ENCODE measurements around the gene GNAS-AS1.

The GNAS-AS1 gene

GRCh38 chr20:58883241-58883691, 32.6 kb upstream of the GNAS-AS1 start:
- H3K4me1 ChIP-seq (ENCODE audit: control insufficient read depth, insufficient read depth, low read length): peaks cover 3% of the 10 kb centered on the region

GRCh38 chr20:58882704-58883089, 32.0 kb upstream of the GNAS-AS1 start:
- Histone ChIP-seq H3K27me3 (replicated peaks; ENCODE audit: control insufficient read depth, insufficient read depth, low read length) (no peaks in the 10 kb centered on the region), H3K4me3 (ENCODE audit: low read length) (no peak overlapping the region), H3K36me3 (ENCODE audit: control insufficient read depth, insufficient read depth, low read length, severe bottlenecking) (no peaks in the 10 kb centered on the region), H3K4me1 (ENCODE audit: control insufficient read depth, insufficient read depth, low read length) (no peaks in the 10 kb centered on the region), H3K9ac (ENCODE audit: low read length) (no peak overlapping the region), H3K9me3 (ENCODE audit: control insufficient read depth, low read length) (peaks cover 10% of the 10 kb centered on the region)
- no peak for DNase-seq (ENCODE audit: low read depth)

More at GRCh38 chr20:58883241-58883691, 32.6 kb upstream of the GNAS-AS1 start:
- H3K9me3 ChIP-seq (ENCODE audit: control insufficient read depth, low read length): peaks cover 10% of the 10 kb centered on the region
- H3K36me3 ChIP-seq (ENCODE audit: control insufficient read depth, insufficient read depth, low read length, severe bottlenecking): no peaks in the 10 kb centered on the region
- DNase-seq (ENCODE audit: low read depth): peak; percentile 82
- H3K4me3 ChIP-seq (ENCODE audit: low read length): no peak overlapping the region
- H3K9ac ChIP-seq (ENCODE audit: low read length): no peak overlapping the region
- no peaks in the 10 kb centered on the region for H3K27me3 ChIP-seq (replicated peaks; ENCODE audit: control insufficient read depth, insufficient read depth, low read length)

DNA sequence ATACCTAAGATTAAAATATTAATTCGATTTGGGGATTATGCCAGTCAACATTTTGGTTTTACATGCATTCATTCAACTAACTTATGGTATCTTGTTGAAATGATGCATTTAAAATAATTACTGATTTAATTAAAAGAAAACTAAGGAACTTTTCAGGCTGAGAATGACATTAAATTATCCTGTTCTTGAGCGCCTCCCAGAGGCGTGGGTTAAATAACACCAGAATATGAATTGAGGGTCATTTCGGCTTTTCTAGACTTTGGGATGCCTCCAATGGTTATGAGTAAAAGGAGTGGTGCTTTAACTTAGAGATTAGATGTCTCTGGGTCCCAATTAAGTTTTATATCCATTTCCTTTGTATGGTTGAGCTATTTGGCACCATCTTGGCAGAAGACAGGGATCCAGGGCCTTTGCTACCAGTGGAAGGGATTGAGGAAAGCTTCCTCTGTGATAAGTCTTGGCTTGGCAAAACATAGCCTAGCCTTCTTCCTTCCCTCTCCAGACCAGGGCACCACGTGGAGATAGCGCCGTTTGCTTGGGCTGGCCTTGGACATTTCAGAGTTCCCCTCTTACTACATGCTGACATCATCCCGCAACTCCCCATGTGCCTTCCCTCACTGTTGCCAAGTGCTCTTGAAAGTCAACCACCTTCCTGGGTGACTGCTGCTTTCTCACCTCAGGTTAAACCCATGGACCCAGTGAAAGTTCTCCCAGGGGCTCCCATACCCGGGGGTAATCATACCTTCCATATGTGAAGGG, 30.5 kb upstream of the GNAS-AS1 start:
- Histone ChIP-seq H3K36me3 (ENCODE audit: control insufficient read depth, insufficient read depth, low read length, severe bottlenecking) (no peaks in the 10 kb centered on the region), H3K4me3 (ENCODE audit: low read length) (no peak overlapping the region), H3K27me3 (replicated peaks; ENCODE audit: control insufficient read depth, insufficient read depth, low read length) (no peaks in the 10 kb centered on the region), H3K9me3 (ENCODE audit: control insufficient read depth, low read length) (peaks cover 10% of the 10 kb centered on the region), H3K4me1 (ENCODE audit: control insufficient read depth, insufficient read depth, low read length) (no peaks in the 10 kb centered on the region), H3K9ac (ENCODE audit: low read length) (no peak overlapping the region)
- DNase-seq (ENCODE audit: low read depth): no peak

DNA sequence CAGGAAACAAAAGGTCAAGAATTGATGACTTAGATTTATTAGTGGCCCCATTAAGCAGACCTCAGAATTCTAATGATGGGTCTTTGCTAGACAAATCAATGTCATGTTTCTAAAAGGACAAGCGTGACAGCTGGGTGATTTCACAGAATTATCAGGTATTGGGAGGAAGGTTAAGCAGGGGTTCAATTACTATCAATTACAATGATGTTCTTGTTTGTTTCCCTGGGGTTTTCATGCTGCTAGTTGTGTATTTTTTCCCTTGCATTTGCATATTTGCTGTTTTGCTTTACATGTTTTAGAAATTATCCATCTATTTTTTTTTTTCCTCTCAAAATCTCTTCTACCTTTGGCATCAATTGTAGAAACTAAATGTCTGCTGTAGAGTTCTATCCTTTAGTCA, 29.7 kb upstream of the GNAS-AS1 start:
- peaks cover 6% of the 10 kb centered on the region for H3K9me3 ChIP-seq (ENCODE audit: control insufficient read depth, low read length)
- DNase-seq (ENCODE audit: low read depth): no peak
- H3K4me1 ChIP-seq (ENCODE audit: control insufficient read depth, insufficient read depth, low read length): no peaks in the 10 kb centered on the region
- no peak overlapping the region for H3K4me3 ChIP-seq (ENCODE audit: low read length)
- H3K27me3 ChIP-seq (replicated peaks; ENCODE audit: control insufficient read depth, insufficient read depth, low read length): no peaks in the 10 kb centered on the region
- no peak overlapping the region for H3K9ac ChIP-seq (ENCODE audit: low read length)
- no peaks in the 10 kb centered on the region for H3K36me3 ChIP-seq (ENCODE audit: control insufficient read depth, insufficient read depth, low read length, severe bottlenecking)

DNA sequence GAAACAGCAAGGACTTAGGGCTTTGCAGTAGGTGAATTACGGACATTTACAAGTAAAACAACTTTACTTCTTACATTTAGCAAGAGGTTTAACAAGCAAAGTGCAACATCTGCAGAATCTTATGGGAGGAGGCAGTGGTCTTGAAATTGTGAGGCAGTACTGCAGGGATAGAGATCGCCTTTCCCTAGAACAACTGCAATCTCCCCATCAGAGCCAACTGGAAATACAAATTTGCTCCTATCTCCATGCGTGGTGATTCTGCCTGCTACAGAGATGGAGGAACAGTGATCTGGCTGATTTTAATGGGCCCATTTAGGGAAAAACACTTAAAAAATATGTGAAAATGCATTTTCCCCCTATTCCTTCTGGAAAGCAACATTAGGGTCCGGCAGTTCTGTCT, 27.7 kb upstream of the GNAS-AS1 start:
- H3K4me3 ChIP-seq (ENCODE audit: low read length): no peak overlapping the region
- H3K9ac ChIP-seq (ENCODE audit: low read length): no peak overlapping the region
- DNase-seq (ENCODE audit: low read depth): no peak
- no peaks in the 10 kb centered on the region for H3K27me3 ChIP-seq (replicated peaks; ENCODE audit: control insufficient read depth, insufficient read depth, low read length)
- H3K9me3 ChIP-seq (ENCODE audit: control insufficient read depth, low read length): no peaks in the 10 kb centered on the region
- H3K36me3 ChIP-seq (ENCODE audit: control insufficient read depth, insufficient read depth, low read length, severe bottlenecking): no peaks in the 10 kb centered on the region
- H3K4me1 ChIP-seq (ENCODE audit: control insufficient read depth, insufficient read depth, low read length): no peaks in the 10 kb centered on the region

DNA sequence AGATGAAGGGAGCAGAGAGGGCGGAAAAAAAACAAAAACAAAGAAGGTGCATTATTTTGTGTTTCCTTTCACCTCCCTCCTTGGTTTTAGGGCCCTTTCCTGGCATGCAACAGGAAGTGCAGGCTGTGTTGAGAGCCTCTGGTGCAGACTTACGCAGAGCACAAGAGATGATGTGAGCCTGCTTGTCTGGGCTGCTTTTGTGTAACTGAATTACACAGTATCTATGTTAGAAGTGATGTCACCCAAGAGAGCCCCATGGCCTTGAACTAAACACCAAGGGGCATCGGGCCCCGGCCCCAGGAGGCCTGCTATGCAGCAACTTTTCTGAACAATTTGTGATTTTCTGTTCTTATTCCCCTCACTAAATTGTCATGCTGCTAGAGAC, 27.3 kb upstream of the GNAS-AS1 start:
- Histone ChIP-seq H3K9ac (ENCODE audit: low read length) (no peak overlapping the region), H3K4me3 (ENCODE audit: low read length) (no peak overlapping the region), H3K36me3 (ENCODE audit: control insufficient read depth, insufficient read depth, low read length, severe bottlenecking) (no peaks in the 10 kb centered on the region), H3K9me3 (ENCODE audit: control insufficient read depth, low read length) (no peaks in the 10 kb centered on the region), H3K27me3 (replicated peaks; ENCODE audit: control insufficient read depth, insufficient read depth, low read length) (no peaks in the 10 kb centered on the region), H3K4me1 (ENCODE audit: control insufficient read depth, insufficient read depth, low read length) (no peaks in the 10 kb centered on the region)
- no peak for DNase-seq (ENCODE audit: low read depth)

GRCh38 chr20:58877050-58877975, 26.6 kb upstream of the GNAS-AS1 start:
- no peaks in the 10 kb centered on the region for H3K27me3 ChIP-seq (replicated peaks; ENCODE audit: control insufficient read depth, insufficient read depth, low read length)
- H3K9me3 ChIP-seq (ENCODE audit: control insufficient read depth, low read length): no peaks in the 10 kb centered on the region
- H3K4me1 ChIP-seq (ENCODE audit: control insufficient read depth, insufficient read depth, low read length): no peaks in the 10 kb centered on the region
- DNase-seq (ENCODE audit: low read depth): no peak
- H3K9ac ChIP-seq (ENCODE audit: low read length): no peak overlapping the region
- H3K4me3 ChIP-seq (ENCODE audit: low read length): no peak overlapping the region
- no peaks in the 10 kb centered on the region for H3K36me3 ChIP-seq (ENCODE audit: control insufficient read depth, insufficient read depth, low read length, severe bottlenecking)

GRCh38 chr20:58876437-58876836, 25.7 kb upstream of the GNAS-AS1 start:
- Histone ChIP-seq H3K9me3 (ENCODE audit: control insufficient read depth, low read length) (no peaks in the 10 kb centered on the region), H3K4me1 (ENCODE audit: control insufficient read depth, insufficient read depth, low read length) (no peaks in the 10 kb centered on the region), H3K9ac (ENCODE audit: low read length) (no peak overlapping the region), H3K4me3 (ENCODE audit: low read length) (no peak overlapping the region), H3K36me3 (ENCODE audit: control insufficient read depth, insufficient read depth, low read length, severe bottlenecking) (no peaks in the 10 kb centered on the region), H3K27me3 (replicated peaks; ENCODE audit: control insufficient read depth, insufficient read depth, low read length) (no peaks in the 10 kb centered on the region)
- no peak for DNase-seq (ENCODE audit: low read depth)

- Histone ChIP-seq H3K27me3 (replicated peaks; ENCODE audit: control insufficient read depth, insufficient read depth, low read length) (no peaks in the 10 kb centered on the region), H3K4me1 (ENCODE audit: control insufficient read depth, insufficient read depth, low read length) (no peaks in the 10 kb centered on the region)
- DNase-seq (ENCODE audit: low read depth): peak; percentile 46
These were observed 24.9 kb upstream of the GNAS-AS1 start for GRCh38 chr20:58875541-58876134.

GRCh38 chr20:58875111-58875510, 24.4 kb upstream of the GNAS-AS1 start:
- no peak overlapping the region for H3K9ac ChIP-seq (ENCODE audit: low read length)
- H3K27me3 ChIP-seq (replicated peaks; ENCODE audit: control insufficient read depth, insufficient read depth, low read length): no peaks in the 10 kb centered on the region
- H3K36me3 ChIP-seq (ENCODE audit: control insufficient read depth, insufficient read depth, low read length, severe bottlenecking): no peaks in the 10 kb centered on the region
- no peaks in the 10 kb centered on the region for H3K9me3 ChIP-seq (ENCODE audit: control insufficient read depth, low read length)
- H3K4me3 ChIP-seq (ENCODE audit: low read length): no peak overlapping the region
- no peak for DNase-seq (ENCODE audit: low read depth)
- H3K4me1 ChIP-seq (ENCODE audit: control insufficient read depth, insufficient read depth, low read length): no peaks in the 10 kb centered on the region

More at GRCh38 chr20:58875541-58876134, 24.9 kb upstream of the GNAS-AS1 start:
- no peaks in the 10 kb centered on the region for H3K36me3 ChIP-seq (ENCODE audit: control insufficient read depth, insufficient read depth, low read length, severe bottlenecking)
- H3K9me3 ChIP-seq (ENCODE audit: control insufficient read depth, low read length): no peaks in the 10 kb centered on the region
- H3K4me3 ChIP-seq (ENCODE audit: low read length): no peak overlapping the region
- H3K9ac ChIP-seq (ENCODE audit: low read length): no peak overlapping the region

GRCh38 chr20:58874469-58874868, 23.8 kb upstream of the GNAS-AS1 start:
- Histone ChIP-seq H3K27me3 (replicated peaks; ENCODE audit: control insufficient read depth, insufficient read depth, low read length) (no peaks in the 10 kb centered on the region), H3K4me1 (ENCODE audit: control insufficient read depth, insufficient read depth, low read length) (no peaks in the 10 kb centered on the region)

More at GRCh38 chr20:58874469-58874868, 23.8 kb upstream of the GNAS-AS1 start:
- DNase-seq (ENCODE audit: low read depth): no peak
- Histone ChIP-seq H3K36me3 (ENCODE audit: control insufficient read depth, insufficient read depth, low read length, severe bottlenecking) (no peaks in the 10 kb centered on the region), H3K9me3 (ENCODE audit: control insufficient read depth, low read length) (no peaks in the 10 kb centered on the region), H3K9ac (ENCODE audit: low read length) (no peak overlapping the region), H3K4me3 (ENCODE audit: low read length) (no peak overlapping the region)
